CD8-positive, alpha-beta memory T cell (primary cell): ENCODE data around the gene ERGIC1. TPM values are rescaled to one million over a fixed set of nuclear protein-coding genes. Genes with fewer than 3 reads are reported as not detected.
A peak's percentile ranks its signal among the peaks of the same experiment; 100 is the strongest.

Experiments
- CTCF ChIA-PET: fragments of 350-600 bp; sonication (Branson Sonifier 250); formaldehyde crosslinking; loops from one replicate; lab custom pipeline; 2021; ENCODE audit warnings: antibody characterized with exemption; lab: Charles Lee
- POLR2A ChIA-PET: fragments of 350-600 bp; sonication (Branson Sonifier 250); formaldehyde crosslinking; loops from one replicate; lab custom pipeline; 2021; ENCODE audit warnings: antibody characterized with exemption; lab: Charles Lee
- DNase-seq, 5 donors: peaks; one replicate each; pipeline versions ENCODE4 v3.0.0 to v3.0.0-alpha.2; 2020 to 2022; ENCODE audit warnings: mixed read lengths in 1 of 5
- H3K27ac ChIP-seq: one replicate; pipeline ENCODE4 v1.7.0; 2013; ENCODE audit warnings: low read depth, mild to moderate bottlenecking, low read length, moderate library complexity
- H3K27me3 ChIP-seq: 2 replicates; pipeline ENCODE4 v1.7.0; 2013; ENCODE audit warnings: low read length, mild to moderate bottlenecking; ENCODE audit not compliant: insufficient read depth, poor library complexity, severe bottlenecking
- H3K36me3 ChIP-seq: 2 replicates; pipeline ENCODE4 v1.7.0; 2013; ENCODE audit warnings: mild to moderate bottlenecking, low read length, moderate library complexity; ENCODE audit not compliant: insufficient read depth
- H3K4me1 ChIP-seq: 2 replicates; pipeline ENCODE4 v1.7.0; 2013; ENCODE audit warnings: mild to moderate bottlenecking, low read length, moderate library complexity; ENCODE audit not compliant: insufficient read depth
- H3K4me3 ChIP-seq: 2 replicates; pipeline ENCODE4 v1.7.0; 2013; ENCODE audit warnings: mild to moderate bottlenecking, low read length
- H3K9me3 ChIP-seq: 2 replicates; pipeline ENCODE4 v1.7.0; 2013; ENCODE audit warnings: mild to moderate bottlenecking, low read length
- H3K27ac Mint-ChIP-seq, 8 donors: one replicate each; pipeline ENCODE4 v1.8.0; 2020 to 2021; ENCODE audit warnings: mixed read lengths in 8 of 8, mild to moderate bottlenecking in 6 of 8, inconsistent platforms in 3 of 8, moderate library complexity in 3 of 8
- H3K27me3 Mint-ChIP-seq, 2 donors: one replicate each; pipeline ENCODE4 v1.8.0; 2020 to 2021; ENCODE audit warnings: mixed read lengths in 2 of 2, mild to moderate bottlenecking in 1 of 2, moderate library complexity in 1 of 2
- H3K36me3 Mint-ChIP-seq, 3 donors: one replicate each; pipeline ENCODE4 v1.8.0; 2020 to 2021; ENCODE audit warnings: mixed read lengths in 3 of 3, inconsistent platforms in 1 of 3, mild to moderate bottlenecking in 1 of 3
- H3K4me1 Mint-ChIP-seq, 3 donors: one replicate each; pipeline ENCODE4 v1.8.0; 2020 to 2021; ENCODE audit warnings: mixed read lengths in 3 of 3, inconsistent platforms in 1 of 3, mild to moderate bottlenecking in 1 of 3
- H3K4me3 Mint-ChIP-seq, 7 donors: one replicate each; pipeline ENCODE4 v1.8.0; 2020 to 2021; ENCODE audit warnings: mixed read lengths in 7 of 7, mild to moderate bottlenecking in 6 of 7, moderate library complexity in 4 of 7, inconsistent platforms in 2 of 7
- H3K9me3 Mint-ChIP-seq, 5 donors: one replicate each; pipeline ENCODE4 v1.8.0; 2020 to 2022; ENCODE audit warnings: mixed read lengths in 5 of 5, mild to moderate bottlenecking in 3 of 5, moderate library complexity in 2 of 5, inconsistent platforms in 1 of 5
- polyA plus RNA-seq: library from polyadenylated mRNA; unstranded; fragments of 300-500 nt; fragmentation: Illumina TruSeq; gene quantifications from one replicate; pipeline ENCODE4 v1.2.3, GENCODE V29; 2021
- total RNA-seq, 2 experiments: library from RNA; stranded (reverse); gene quantifications; one replicate each; pipeline ENCODE4 v1.2.3, GENCODE V29; 2021

The ERGIC1 gene
- total and polyA plus RNA-seq, 3 experiments from 2014 or later: 25.9 to 39.9 (median 39.7) TPM

DNA sequence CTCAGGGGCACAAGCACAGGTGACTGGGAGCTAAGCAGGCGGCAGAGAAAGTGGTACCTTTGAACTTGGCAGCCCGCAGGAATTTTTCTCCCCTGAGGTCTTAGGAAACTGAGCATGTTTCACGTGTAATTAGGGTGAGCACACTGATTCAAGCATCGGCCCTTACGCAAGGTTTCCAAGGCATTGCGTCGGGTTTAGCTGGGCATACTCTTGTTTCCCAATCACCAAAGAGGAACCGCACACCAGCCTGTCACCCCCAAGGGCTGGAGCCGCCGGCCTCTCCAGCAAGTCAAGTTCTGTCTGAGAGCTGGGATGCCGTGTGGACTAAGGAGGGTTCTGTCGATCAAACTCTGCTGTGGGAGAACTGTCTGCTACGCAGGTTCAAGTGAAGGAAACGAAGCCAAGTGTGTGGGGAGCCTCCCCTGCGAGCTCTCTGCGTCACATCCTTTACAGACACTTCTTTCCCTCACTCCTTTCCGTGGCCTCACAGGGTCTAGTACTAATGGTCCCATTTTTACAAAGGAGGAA, 53.0 kb downstream of the ERGIC1 start:
- no peaks in the 10 kb centered on the region for H3K9me3 ChIP-seq
- no peaks in the 10 kb centered on the region for H3K27me3 Mint-ChIP-seq
- H3K27ac Mint-ChIP-seq: peak overlapping the region in 3 of 8 donors; percentile 11 to 63 (median 26)
- H3K9me3 Mint-ChIP-seq: no peaks in the 10 kb centered on the region
- no peak overlapping the region for H3K27ac ChIP-seq
- no peak overlapping the region for H3K4me3 ChIP-seq
- CTCF ChIA-PET: no interaction called here
- H3K4me3 Mint-ChIP-seq: peak overlapping the region in 1 of 7 donors; percentile 36
- no peaks in the 10 kb centered on the region for H3K36me3 ChIP-seq
- peaks cover 15 to 21% (median 19%) of the 10 kb centered on the region in 3 donors for H3K4me1 Mint-ChIP-seq
- no peaks in the 10 kb centered on the region for H3K4me1 ChIP-seq
- POLR2A ChIA-PET: no interaction called here
- no peaks in the 10 kb centered on the region for H3K27me3 ChIP-seq
- H3K36me3 Mint-ChIP-seq: peaks cover 0 to 55% (median 15%) of the 10 kb centered on the region in 3 donors
- no peak for DNase-seq

DNA sequence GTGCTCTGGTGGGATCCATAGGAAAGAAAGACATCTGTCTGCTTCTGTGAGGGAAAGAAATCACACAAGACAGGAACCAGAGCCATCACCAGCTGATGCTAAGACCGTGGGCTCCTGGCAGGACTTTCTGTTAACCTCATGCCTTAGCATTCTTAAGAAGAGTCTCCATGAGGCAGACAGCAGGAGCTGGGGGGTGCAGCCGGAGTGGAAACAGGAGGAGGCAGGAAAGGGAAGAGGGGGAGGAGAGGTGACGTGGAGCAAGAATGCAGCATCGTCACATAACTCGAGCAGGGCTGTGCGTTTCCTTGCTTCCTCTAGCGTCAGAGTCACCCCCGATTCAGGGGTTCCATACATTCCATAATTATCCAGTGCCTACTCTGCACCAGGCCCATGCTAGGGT, 53.6 kb downstream of the ERGIC1 start:
- ChIA-PET POLR2A (no interaction called here), CTCF (no interaction called here)
- no peaks in the 10 kb centered on the region for H3K27me3 Mint-ChIP-seq
- H3K36me3 Mint-ChIP-seq: peaks cover 0 to 52% (median 10%) of the 10 kb centered on the region in 3 donors
- H3K9me3 Mint-ChIP-seq: no peaks in the 10 kb centered on the region
- peak overlapping the region in 3 of 8 donors; percentile 11 to 79 (median 29) for H3K27ac Mint-ChIP-seq
- H3K4me1 ChIP-seq: no peaks in the 10 kb centered on the region
- H3K27me3 ChIP-seq: no peaks in the 10 kb centered on the region
- peaks cover 10 to 18% (median 14%) of the 10 kb centered on the region in 3 donors for H3K4me1 Mint-ChIP-seq
- DNase-seq: no peak
- H3K4me3 ChIP-seq: no peak overlapping the region
- no peak overlapping the region for H3K4me3 Mint-ChIP-seq
- H3K36me3 ChIP-seq: no peaks in the 10 kb centered on the region
- H3K9me3 ChIP-seq: no peaks in the 10 kb centered on the region
- H3K27ac ChIP-seq: no peak overlapping the region

DNA sequence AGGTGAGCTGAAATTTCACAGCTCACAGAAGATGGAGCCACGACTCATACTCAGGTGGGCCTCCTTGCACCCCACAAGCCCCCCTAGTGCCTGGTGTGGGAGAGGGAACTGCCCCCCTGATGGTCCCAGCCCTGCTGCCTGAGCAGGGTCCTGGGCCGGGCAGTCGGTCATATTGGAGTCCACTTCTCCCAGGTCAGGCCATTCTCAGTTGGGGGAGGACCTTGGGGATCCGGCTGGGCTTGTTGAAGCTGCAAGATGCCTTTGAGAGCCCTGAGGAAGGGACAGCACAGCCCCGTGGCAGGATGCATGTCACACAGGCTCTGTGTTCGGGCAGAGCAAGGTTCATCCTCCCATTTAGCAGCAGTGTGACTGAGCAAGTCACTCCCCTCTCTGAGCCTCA, 56.6 kb downstream of the ERGIC1 start:
- Histone ChIP-seq H3K27ac (no peak overlapping the region), H3K4me1 (no peaks in the 10 kb centered on the region), H3K36me3 (no peaks in the 10 kb centered on the region), H3K4me3 (no peak overlapping the region), H3K9me3 (no peaks in the 10 kb centered on the region), H3K27me3 (no peaks in the 10 kb centered on the region)
- CTCF ChIA-PET: no interaction called here
- Mint-ChIP-seq H3K27ac (no peak overlapping the region), H3K9me3 (no peaks in the 10 kb centered on the region), H3K4me3 (no peak overlapping the region), H3K4me1 (peaks cover 0 to 6% (median 0%) of the 10 kb centered on the region in 3 donors), H3K27me3 (no peaks in the 10 kb centered on the region), H3K36me3 (peaks cover 0 to 47% (median 10%) of the 10 kb centered on the region in 3 donors)
- POLR2A ChIA-PET: no interaction called here
- no peak for DNase-seq

DNA sequence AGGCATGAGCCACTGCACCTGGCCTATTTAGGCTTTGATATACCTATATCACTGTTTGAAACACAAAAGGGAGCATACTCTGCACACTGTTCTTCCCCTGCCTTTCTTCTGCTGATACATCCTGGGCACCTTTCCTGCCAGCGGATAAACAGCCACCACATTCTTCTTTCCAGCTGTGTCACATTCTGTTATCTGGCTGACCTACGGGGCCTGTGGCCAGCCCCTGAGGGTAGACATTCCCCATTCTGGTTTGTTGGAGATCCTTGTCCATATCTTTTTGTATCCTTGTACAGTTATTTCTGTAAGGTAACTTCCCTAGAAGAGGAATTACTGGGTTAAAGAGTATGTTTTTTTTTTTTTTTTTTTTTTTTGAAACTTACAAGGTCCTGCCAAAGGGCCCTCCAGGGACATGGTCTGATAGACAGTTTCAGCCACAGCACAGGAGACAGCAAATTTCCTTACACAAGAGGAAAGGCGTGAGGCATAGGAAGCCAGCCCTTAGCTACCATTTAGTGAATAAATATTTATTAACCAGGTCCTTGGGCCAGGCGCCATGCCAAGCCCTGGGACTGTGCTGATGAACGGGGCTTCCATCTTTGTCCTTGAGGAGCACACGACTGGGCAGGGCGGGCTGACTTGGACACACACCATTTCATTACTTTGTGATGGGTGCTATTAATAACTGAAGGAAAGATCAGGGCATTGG, 57.8 kb downstream of the ERGIC1 start:
- Mint-ChIP-seq H3K9me3 (no peaks in the 10 kb centered on the region), H3K27ac (peak overlapping the region in 2 of 8 donors; percentile 70 to 75), H3K27me3 (no peaks in the 10 kb centered on the region), H3K4me1 (peaks cover 0 to 5% (median 0%) of the 10 kb centered on the region in 3 donors), H3K36me3 (peaks cover 0 to 47% (median 12%) of the 10 kb centered on the region in 3 donors), H3K4me3 (no peak overlapping the region)
- no peak overlapping the region for H3K4me3 ChIP-seq
- POLR2A ChIA-PET: no interaction called here
- no peaks in the 10 kb centered on the region for H3K36me3 ChIP-seq
- H3K9me3 ChIP-seq: no peaks in the 10 kb centered on the region
- no peak overlapping the region for H3K27ac ChIP-seq
- CTCF ChIA-PET: no interaction called here
- H3K27me3 ChIP-seq: no peaks in the 10 kb centered on the region
- no peaks in the 10 kb centered on the region for H3K4me1 ChIP-seq
- no peak for DNase-seq

DNA sequence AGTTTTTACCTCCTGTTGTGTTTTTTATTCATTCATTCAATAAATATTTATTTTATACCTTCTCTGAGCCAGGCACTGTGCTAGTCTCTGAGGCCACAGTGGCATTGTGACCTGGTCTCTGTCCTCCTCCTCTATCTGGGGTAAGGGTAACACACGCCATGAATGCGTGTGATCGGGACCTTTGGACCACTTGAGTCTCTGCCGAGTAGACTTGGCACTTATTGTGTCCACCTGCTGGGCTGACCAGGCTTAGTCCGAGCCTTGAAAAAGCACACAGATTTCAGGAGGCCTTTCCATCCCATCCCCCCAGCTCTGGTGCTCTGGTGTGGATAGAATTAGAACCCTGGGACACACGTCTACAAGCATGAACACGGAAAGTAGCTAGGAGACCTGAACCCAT, 58.7 kb downstream of the ERGIC1 start:
- POLR2A ChIA-PET: no interaction called here
- Mint-ChIP-seq H3K27me3 (no peaks in the 10 kb centered on the region), H3K4me3 (no peak overlapping the region), H3K9me3 (no peaks in the 10 kb centered on the region), H3K4me1 (peaks cover 0 to 9% (median 5%) of the 10 kb centered on the region in 3 donors), H3K27ac (peak overlapping the region in 2 of 8 donors; percentile 37 to 57), H3K36me3 (peaks cover 0 to 49% (median 10%) of the 10 kb centered on the region in 3 donors)
- Histone ChIP-seq H3K4me3 (no peak overlapping the region), H3K36me3 (no peaks in the 10 kb centered on the region), H3K27me3 (no peaks in the 10 kb centered on the region), H3K4me1 (peaks cover 2% of the 10 kb centered on the region), H3K27ac (no peak overlapping the region), H3K9me3 (no peaks in the 10 kb centered on the region)
- DNase-seq: no peak
- CTCF ChIA-PET: no interaction called here

DNA sequence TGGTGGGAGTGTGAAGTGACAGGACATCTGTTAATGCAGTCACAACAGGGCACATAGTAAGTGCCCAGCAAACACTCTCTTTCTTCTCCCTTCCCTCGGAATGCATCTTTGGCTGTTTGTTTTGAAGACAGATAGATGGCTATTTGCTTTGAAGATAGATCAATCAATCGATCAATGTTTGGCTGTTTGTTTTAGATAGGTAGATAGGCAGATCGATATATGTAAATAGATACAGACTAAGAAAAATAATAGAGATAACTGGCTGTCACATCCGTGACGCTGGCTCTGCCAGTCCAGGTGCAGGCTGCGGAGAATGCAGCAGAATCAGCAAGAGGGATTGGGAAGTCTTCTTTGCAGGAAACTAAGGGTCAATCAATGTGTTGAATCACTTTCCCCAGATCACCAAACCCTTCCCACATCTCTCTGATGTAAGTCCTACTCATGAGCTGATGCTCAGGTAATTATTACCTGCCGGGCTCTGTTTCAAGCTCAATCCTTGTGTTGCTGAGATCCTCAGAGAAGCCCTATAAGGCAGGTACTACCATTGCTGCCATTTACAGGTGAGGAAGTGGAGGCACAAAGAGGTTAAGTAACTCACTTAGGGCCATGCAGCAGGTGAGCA, 60.8 kb downstream of the ERGIC1 start:
- CTCF ChIA-PET: interaction anchor here (1.2 kb wide), 1 partner anchor 9 kb away, joined by 3 read pairs; no protein-coding TSS in a partner anchor
- H3K9me3 Mint-ChIP-seq: no peaks in the 10 kb centered on the region
- DNase-seq: no peak
- H3K36me3 ChIP-seq: no peaks in the 10 kb centered on the region
- H3K27ac Mint-ChIP-seq: peak overlapping the region in 2 of 8 donors; percentile 11 to 23
- H3K4me1 ChIP-seq: peaks cover 3% of the 10 kb centered on the region
- peaks cover 0 to 53% (median 13%) of the 10 kb centered on the region in 3 donors for H3K36me3 Mint-ChIP-seq
- H3K4me3 Mint-ChIP-seq: no peak overlapping the region
- no peaks in the 10 kb centered on the region for H3K9me3 ChIP-seq
- POLR2A ChIA-PET: no interaction called here
- no peaks in the 10 kb centered on the region for H3K27me3 Mint-ChIP-seq
- H3K27ac ChIP-seq: no peak overlapping the region
- no peaks in the 10 kb centered on the region for H3K27me3 ChIP-seq
- H3K4me1 Mint-ChIP-seq: peaks cover 0 to 11% (median 8%) of the 10 kb centered on the region in 3 donors
- no peak overlapping the region for H3K4me3 ChIP-seq

DNA sequence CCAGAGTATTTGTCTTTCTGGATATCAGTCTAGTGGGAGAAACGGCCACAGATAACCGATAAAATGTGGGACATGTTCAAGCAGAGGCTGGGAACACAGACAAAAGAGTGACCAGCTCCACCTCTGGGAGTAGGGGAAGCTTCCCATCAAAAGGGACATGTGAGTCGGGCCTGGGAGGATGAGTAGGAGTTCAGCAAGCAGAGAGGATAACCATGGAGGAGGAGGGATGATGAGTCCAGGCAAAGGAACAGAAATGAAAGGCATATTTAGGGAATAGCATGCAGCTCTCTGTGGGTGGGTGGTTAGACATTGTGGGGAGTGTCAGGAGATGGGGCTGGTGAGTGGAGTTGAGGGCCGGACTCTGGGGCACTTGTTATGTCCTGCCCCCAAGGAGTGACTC, 61.5 kb downstream of the ERGIC1 start:
- H3K36me3 Mint-ChIP-seq: peaks cover 0 to 53% (median 13%) of the 10 kb centered on the region in 3 donors
- no peaks in the 10 kb centered on the region for H3K27me3 ChIP-seq
- H3K4me1 Mint-ChIP-seq: peaks cover 0 to 11% (median 8%) of the 10 kb centered on the region in 3 donors
- H3K27ac Mint-ChIP-seq: peak overlapping the region in 3 of 8 donors; percentile 29 to 73 (median 61)
- peak overlapping the region in 1 of 7 donors; percentile 33 for H3K4me3 Mint-ChIP-seq
- CTCF ChIA-PET: interaction anchor here (1.2 kb wide), 1 partner anchor 10 kb away, joined by 3 read pairs; no protein-coding TSS in a partner anchor
- H3K4me3 ChIP-seq: no peak overlapping the region
- H3K4me1 ChIP-seq: peaks cover 3% of the 10 kb centered on the region
- no peak overlapping the region for H3K27ac ChIP-seq
- H3K27me3 Mint-ChIP-seq: no peaks in the 10 kb centered on the region
- no peaks in the 10 kb centered on the region for H3K9me3 Mint-ChIP-seq
- DNase-seq: no peak
- no peaks in the 10 kb centered on the region for H3K36me3 ChIP-seq
- no peaks in the 10 kb centered on the region for H3K9me3 ChIP-seq
- POLR2A ChIA-PET: no interaction called here

DNA sequence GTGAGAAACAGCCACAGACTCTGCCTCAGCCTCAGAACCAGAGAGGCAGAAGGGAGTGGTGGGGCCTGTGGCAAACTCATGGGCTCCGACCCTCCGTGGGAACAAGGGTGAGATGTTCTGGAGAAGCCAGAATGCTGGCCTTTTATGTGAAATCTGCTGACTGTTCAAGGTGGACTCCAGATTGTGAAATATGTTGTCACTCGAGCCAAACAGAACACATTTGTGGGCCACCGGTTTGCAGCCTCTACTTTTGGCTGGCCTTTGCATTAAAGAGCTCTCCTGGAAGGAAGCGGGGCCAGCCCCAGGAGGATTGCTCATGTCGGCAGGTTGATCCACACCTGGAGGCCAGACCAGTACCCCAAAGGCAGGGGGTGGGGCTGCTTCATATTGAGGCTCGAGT, 62.4 kb downstream of the ERGIC1 start:
- H3K4me3 ChIP-seq: no peak overlapping the region
- ChIA-PET POLR2A (no interaction called here), CTCF (interaction anchor here (1.6 kb wide), 1 partner anchor 126 kb away, joined by 4 read pairs; the partner anchor contains the start of gene DUSP1)
- H3K9me3 ChIP-seq: no peaks in the 10 kb centered on the region
- H3K9me3 Mint-ChIP-seq: no peaks in the 10 kb centered on the region
- DNase-seq: no peak
- H3K27ac Mint-ChIP-seq: peak overlapping the region in 1 of 8 donors; percentile 58
- H3K4me1 ChIP-seq: peaks cover 3% of the 10 kb centered on the region
- peaks cover 0 to 53% (median 13%) of the 10 kb centered on the region in 3 donors for H3K36me3 Mint-ChIP-seq
- H3K4me3 Mint-ChIP-seq: peak overlapping the region in 1 of 7 donors; percentile 36
- H3K27me3 Mint-ChIP-seq: no peaks in the 10 kb centered on the region
- no peaks in the 10 kb centered on the region for H3K36me3 ChIP-seq
- no peaks in the 10 kb centered on the region for H3K27me3 ChIP-seq
- H3K4me1 Mint-ChIP-seq: peaks cover 0 to 11% (median 8%) of the 10 kb centered on the region in 3 donors
- no peak overlapping the region for H3K27ac ChIP-seq
